Left ventricle myocardium superior (tissue), 1 donor: ENCODE results near the gene IL22. TPM values are rescaled to one million over a fixed set of nuclear protein-coding genes. Genes with fewer than 3 reads are reported as not detected.

Source experiments
- ATAC-seq: fragments of 200-7000 bp; cut with Tn5 transposase; one replicate; pipeline ENCODE4 v1.9.1; 2020; ENCODE audit warnings: mild to moderate bottlenecking, moderate library complexity
- DNase-seq: peaks from one replicate; pipeline ENCODE4 v3.0.0-alpha.2; 2020
- intact Hi-C: fragments of 100-400 bp; cut with micrococcal nuclease; formaldehyde crosslinking; loops from one replicate; pipeline ENCODE4 v1.11.0; 2022
- total RNA-seq: library from RNA; stranded (reverse); fragmentation: NEBNext Ultra II Directional; extraction: Animal tissue kit (Norgen Biotek cat#: 25700); gene quantifications from one replicate; pipeline ENCODE4 v1.2.1, GENCODE V29; 2021
- donor health status: DM: no; HTN: yes; CAD: no; lungs with severe emphysema.

IL22 gene
- total RNA-seq, 1 donor from 2014 or later = not detected

GRCh38 chr12:68267892-68268396 lies 14.5 kb upstream of the IL22 start:
- ATAC-seq (no peak), DNase-seq (no peak)
- intact Hi-C loops = no loop called here

- DNase-seq (no peak), ATAC-seq (no peak)
- intact Hi-C loops = no loop called here
Measured at GRCh38 chr12:68264857-68265256, 11.5 kb upstream of the IL22 start.

- no peak for ATAC-seq
Measured at GRCh38 chr12:68264158-68264855, 10.9 kb upstream of the IL22 start.

GRCh38 chr12:68263366-68263765 lies 10.0 kb upstream of the IL22 start:
- intact Hi-C loops = no loop called here
- no peak for ATAC-seq
- DNase-seq = no peak

More at GRCh38 chr12:68264158-68264855, 10.9 kb upstream of the IL22 start:
- no peak for DNase-seq
- intact Hi-C loops = no loop called here

GRCh38 chr12:68261896-68262295 lies 8.5 kb upstream of the IL22 start:
- DNase-seq (no peak), ATAC-seq (no peak)
- intact Hi-C loops = no loop called here

- ATAC-seq (no peak), DNase-seq (no peak)
- intact Hi-C loops = no loop called here
Measured at GRCh38 chr12:68260153-68260552, 6.7 kb upstream of the IL22 start.

- no peak for ATAC-seq
- no peak for DNase-seq
- intact Hi-C loops = no loop called here
Measured at GRCh38 chr12:68259318-68259940, 6.0 kb upstream of the IL22 start.

- ATAC-seq (no peak), DNase-seq (no peak)
- intact Hi-C loops = no loop called here
Measured at GRCh38 chr12:68252077-68252476, 1.3 kb downstream of the IL22 start.

GRCh38 chr12:68250454-68250853 lies 3.0 kb downstream of the IL22 start:
- ATAC-seq = no peak
- intact Hi-C loops = no loop called here

GRCh38 chr12:68247785-68248184 lies 5.6 kb downstream of the IL22 start:
- no peak for ATAC-seq
- intact Hi-C loops = no loop called here
- DNase-seq = no peak

More at GRCh38 chr12:68250454-68250853, 3.0 kb downstream of the IL22 start:
- no peak for DNase-seq

GRCh38 chr12:68246350-68246749 lies 7.1 kb downstream of the IL22 start:
- intact Hi-C loops = no loop called here
- DNase-seq = no peak
- ATAC-seq = no peak

- ATAC-seq = peak; percentile 59
- no peak for DNase-seq
- intact Hi-C loops = no loop called here
Measured at GRCh38 chr12:68245180-68246021, 8.0 kb downstream of the IL22 start.

- no peak for ATAC-seq
- intact Hi-C loops = no loop called here
- DNase-seq = no peak
Measured at GRCh38 chr12:68242777-68243176, 10.6 kb downstream of the IL22 start.

- DNase-seq (no peak), ATAC-seq (peak; percentile 76)
- intact Hi-C loops = no loop called here
Measured at GRCh38 chr12:68240975-68241374, 12.4 kb downstream of the IL22 start.

GRCh38 chr12:68240079-68240478 lies 13.3 kb downstream of the IL22 start:
- intact Hi-C loops = no loop called here
- ATAC-seq = peak; percentile 34

GRCh38 chr12:68239309-68239982 lies 14.0 kb downstream of the IL22 start:
- no peak for ATAC-seq
- DNase-seq = no peak
- intact Hi-C loops = loop anchor here (5.0 kb wide), 1 partner anchor 83 kb away; no protein-coding TSS in a partner anchor

More at GRCh38 chr12:68240079-68240478, 13.3 kb downstream of the IL22 start:
- DNase-seq = no peak

GRCh38 chr12:68237619-68238018 lies 15.8 kb downstream of the IL22 start:
- DNase-seq = no peak
- peak; percentile 41 for ATAC-seq
- intact Hi-C loops = loop anchor here (5.0 kb wide), 1 partner anchor 85 kb away; no protein-coding TSS in a partner anchor

- intact Hi-C loops = loop anchor here (5.0 kb wide), 1 partner anchor 85 kb away; no protein-coding TSS in a partner anchor
Measured at GRCh38 chr12:68237078-68237477, 16.3 kb downstream of the IL22 start.

More at GRCh38 chr12:68237078-68237477, 16.3 kb downstream of the IL22 start:
- ATAC-seq (no peak), DNase-seq (no peak)
